Muscle layer of duodenum (tissue), 2 donors: Measurements from ENCODE around the gene GTF2H1.

Source experiments
- H3K27ac ChIP-seq: one replicate; pipeline ENCODE4 v1.7.0; 2013; ENCODE audit warnings: mild to moderate bottlenecking, low read length
- H3K27me3 ChIP-seq: one replicate; pipeline ENCODE4 v1.7.0; 2013; ENCODE audit warnings: low read depth, mild to moderate bottlenecking, control low read depth, low read length
- H3K36me3 ChIP-seq, 2 donors: one replicate each; pipeline ENCODE4 v1.7.0; 2013; ENCODE audit warnings: low read length in 2 of 2, control low read depth in 1 of 2, mild to moderate bottlenecking in 1 of 2; ENCODE audit not compliant: insufficient read depth in 2 of 2, control insufficient read depth in 1 of 2
- H3K4me1 ChIP-seq, 2 donors: one replicate each; pipeline ENCODE4 v1.7.0; 2013; ENCODE audit warnings: low read length in 2 of 2, mild to moderate bottlenecking in 2 of 2, control low read depth in 1 of 2, moderate library complexity in 1 of 2; ENCODE audit not compliant: insufficient read depth in 2 of 2, control insufficient read depth in 1 of 2
- H3K4me3 ChIP-seq, 2 donors: one replicate each; pipeline ENCODE4 v1.7.0; 2013; ENCODE audit warnings: low read length in 2 of 2, low read depth in 1 of 2, mild to moderate bottlenecking in 1 of 2
- H3K9me3 ChIP-seq, 2 donors: one replicate each; pipeline ENCODE4 v1.7.0; 2013; ENCODE audit warnings: low read length in 2 of 2, control low read depth in 1 of 2, mild to moderate bottlenecking in 1 of 2; ENCODE audit not compliant: control insufficient read depth in 1 of 2
- donor health status: healthy.

Gene GTF2H1

DNA sequence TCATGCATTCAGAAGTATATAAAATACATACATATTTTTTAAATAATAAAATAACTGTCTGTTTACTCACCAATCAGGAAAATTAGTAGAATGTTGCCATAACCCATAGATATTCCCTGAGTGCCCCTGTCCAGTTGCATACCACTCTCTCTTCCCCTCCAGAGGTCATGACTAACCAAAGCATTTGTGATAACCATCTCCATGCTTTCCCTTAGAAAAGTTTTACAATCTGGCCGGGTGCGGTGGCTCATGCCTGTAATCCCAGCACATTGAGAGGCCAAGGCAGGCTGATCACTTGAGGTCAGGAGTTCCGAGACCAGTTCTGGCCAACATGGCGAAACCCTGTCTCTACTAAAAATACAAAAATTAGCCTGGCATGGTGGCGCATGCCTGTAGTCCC, 38.8 kb downstream of the GTF2H1 start:
- peaks cover 55 to 64% of the 10 kb centered on the region in 2 donors for H3K36me3 ChIP-seq
- no peak overlapping the region for H3K4me3 ChIP-seq
- no peaks in the 10 kb centered on the region for H3K9me3 ChIP-seq

DNA sequence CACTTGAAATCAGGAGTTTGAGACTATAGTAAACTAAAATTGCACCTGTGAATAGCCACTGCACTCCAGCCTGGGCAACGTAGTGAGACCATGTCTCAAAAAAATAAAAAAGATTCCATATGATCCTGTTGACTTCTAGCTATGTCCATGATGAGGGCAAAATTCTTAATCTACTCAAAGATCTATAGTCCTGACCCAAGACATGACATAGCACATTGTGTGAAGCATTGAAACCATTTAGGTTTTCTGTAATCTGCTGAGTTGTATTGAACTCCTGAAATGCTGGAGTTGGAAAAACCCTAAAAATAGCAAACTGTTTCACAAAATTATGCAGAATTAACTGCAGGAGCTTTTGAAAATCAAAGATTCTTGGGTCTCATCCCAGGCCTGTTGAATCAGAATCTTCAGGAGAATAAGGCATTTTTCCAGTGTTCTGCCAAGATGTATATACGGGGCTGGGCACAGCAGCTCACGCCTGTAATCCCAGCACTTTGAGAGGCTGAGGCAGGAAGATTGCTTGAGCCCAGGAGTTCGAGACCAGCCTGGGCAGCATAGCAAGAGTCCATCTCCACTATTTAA, 42.2 kb downstream of the GTF2H1 start:
- Histone ChIP-seq H3K36me3 (peaks cover 40 to 53% of the 10 kb centered on the region in 2 donors), H3K27me3 (no peaks in the 10 kb centered on the region), H3K4me1 (no peaks in the 10 kb centered on the region), H3K9me3 (no peaks in the 10 kb centered on the region), H3K27ac (no peak overlapping the region), H3K4me3 (no peak overlapping the region)

More for the DNA sequence above, 38.8 kb downstream of the GTF2H1 start:
- Histone ChIP-seq H3K27me3 (no peaks in the 10 kb centered on the region), H3K27ac (no peak overlapping the region), H3K4me1 (no peaks in the 10 kb centered on the region)

DNA sequence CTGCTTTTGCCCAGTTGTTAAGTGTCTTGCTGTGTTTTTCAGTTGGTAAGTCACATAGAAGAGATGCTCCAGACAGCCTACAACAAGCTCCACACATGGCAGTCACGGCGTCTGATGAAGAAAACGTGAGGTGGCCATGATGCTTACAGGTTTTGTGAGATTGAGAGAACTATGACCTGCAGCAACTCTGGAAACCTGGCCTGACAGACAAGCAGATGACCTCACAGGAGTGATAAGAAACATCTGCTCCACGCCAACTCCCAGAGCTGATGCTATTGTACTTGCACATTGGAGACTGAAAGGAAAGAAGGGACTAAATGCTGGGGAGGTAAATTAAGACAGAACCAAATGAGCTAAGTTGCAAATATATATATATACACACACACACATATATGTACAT, 43.4 kb downstream of the GTF2H1 start:
- no peaks in the 10 kb centered on the region for H3K4me1 ChIP-seq
- no peaks in the 10 kb centered on the region for H3K27me3 ChIP-seq
- H3K36me3 ChIP-seq: peaks cover 37 to 46% of the 10 kb centered on the region in 2 donors
- H3K4me3 ChIP-seq: no peak overlapping the region
- no peak overlapping the region for H3K27ac ChIP-seq
- no peaks in the 10 kb centered on the region for H3K9me3 ChIP-seq

DNA sequence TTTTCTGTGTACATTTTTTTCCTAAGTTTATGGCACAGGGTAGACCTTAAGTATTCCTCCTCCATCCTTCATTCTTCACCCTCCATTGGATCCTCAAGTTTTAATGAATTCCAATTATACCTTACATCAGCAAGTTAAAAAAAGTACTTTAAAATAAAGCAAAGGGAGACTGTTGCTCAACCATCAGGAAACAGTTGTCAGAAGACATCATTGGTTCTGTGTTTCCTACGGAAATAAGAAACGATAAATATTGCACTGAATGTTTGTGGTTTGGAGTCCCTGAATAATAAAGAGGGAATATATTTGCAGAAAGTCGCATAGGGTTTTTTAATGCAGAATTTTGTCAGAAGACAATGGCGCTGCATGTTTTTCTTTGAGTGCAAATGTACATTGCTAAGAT, 43.9 kb downstream of the GTF2H1 start:
- H3K9me3 ChIP-seq: no peaks in the 10 kb centered on the region
- H3K4me3 ChIP-seq: no peak overlapping the region
- H3K4me1 ChIP-seq: no peaks in the 10 kb centered on the region
- H3K36me3 ChIP-seq: peaks cover 34 to 43% of the 10 kb centered on the region in 2 donors
- no peaks in the 10 kb centered on the region for H3K27me3 ChIP-seq
- no peak overlapping the region for H3K27ac ChIP-seq

DNA sequence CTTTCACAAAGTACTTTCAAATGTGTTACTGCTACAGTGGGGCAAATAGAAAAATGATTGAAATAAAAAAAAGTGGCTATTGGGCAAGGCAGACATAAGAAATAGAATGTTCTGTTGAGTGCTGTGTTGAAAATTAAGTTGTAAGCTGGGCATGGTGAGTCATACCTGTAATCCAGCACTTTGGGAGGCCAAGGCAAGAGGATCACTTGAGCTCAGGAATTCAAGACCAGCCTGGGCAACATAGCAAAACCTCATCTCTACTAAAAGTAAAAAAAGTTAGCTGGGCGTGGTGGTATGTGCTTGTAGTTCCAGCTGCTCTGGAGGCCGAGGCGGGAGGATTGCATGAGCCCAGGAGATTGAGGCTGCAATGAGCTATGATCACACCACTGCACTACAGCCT, 45.1 kb downstream of the GTF2H1 start:
- Histone ChIP-seq H3K36me3 (peaks cover 25 to 34% of the 10 kb centered on the region in 2 donors), H3K4me1 (no peaks in the 10 kb centered on the region), H3K4me3 (no peak overlapping the region), H3K9me3 (no peaks in the 10 kb centered on the region), H3K27ac (no peak overlapping the region), H3K27me3 (no peaks in the 10 kb centered on the region)

DNA sequence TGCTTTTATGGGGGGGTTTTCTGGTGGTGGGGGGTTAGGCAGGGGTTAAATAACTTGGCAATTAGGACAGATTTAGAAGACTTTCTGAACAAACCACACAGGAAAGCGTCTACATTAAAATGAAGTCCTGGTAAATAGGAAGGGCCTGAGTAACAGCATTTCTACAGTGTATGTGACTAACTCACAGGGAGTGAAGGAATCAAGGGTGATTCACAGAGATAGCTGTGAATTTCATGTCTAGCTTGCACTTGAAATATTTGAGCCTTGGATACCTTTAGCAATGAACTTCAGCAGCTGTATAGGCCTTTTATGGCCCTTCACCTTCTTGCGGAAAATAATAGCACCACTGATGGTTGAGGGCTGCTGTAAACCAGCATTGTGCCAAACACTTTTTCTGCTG, 45.9 kb downstream of the GTF2H1 start:
- peaks cover 22 to 30% of the 10 kb centered on the region in 2 donors for H3K36me3 ChIP-seq
- H3K4me1 ChIP-seq: no peaks in the 10 kb centered on the region
- H3K27ac ChIP-seq: no peak overlapping the region
- H3K4me3 ChIP-seq: no peak overlapping the region
- no peaks in the 10 kb centered on the region for H3K27me3 ChIP-seq
- H3K9me3 ChIP-seq: no peaks in the 10 kb centered on the region

DNA sequence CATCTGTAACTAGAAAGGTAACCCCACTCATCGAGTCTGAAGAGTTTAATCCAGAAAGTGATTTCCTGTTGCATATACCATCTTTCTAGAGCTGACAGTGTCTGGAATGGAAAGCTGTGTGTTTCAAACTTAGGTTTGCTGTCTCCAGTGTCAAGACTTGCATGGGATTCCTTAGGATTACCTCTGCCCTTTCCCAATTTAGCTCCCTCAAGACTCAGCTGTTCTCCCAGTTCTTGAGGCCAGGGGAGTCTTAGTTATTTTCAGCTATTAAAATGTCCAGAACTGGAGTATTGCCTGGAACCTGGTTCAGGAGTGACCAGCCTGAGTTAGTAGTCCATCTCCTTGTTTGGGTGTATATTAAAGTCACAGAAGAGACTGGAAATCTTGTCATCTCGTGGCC, 47.0 kb downstream of the GTF2H1 start:
- Histone ChIP-seq H3K36me3 (peaks cover 16 to 18% of the 10 kb centered on the region in 2 donors), H3K9me3 (no peaks in the 10 kb centered on the region), H3K27me3 (no peaks in the 10 kb centered on the region), H3K4me1 (no peaks in the 10 kb centered on the region), H3K27ac (no peak overlapping the region), H3K4me3 (no peak overlapping the region)

DNA sequence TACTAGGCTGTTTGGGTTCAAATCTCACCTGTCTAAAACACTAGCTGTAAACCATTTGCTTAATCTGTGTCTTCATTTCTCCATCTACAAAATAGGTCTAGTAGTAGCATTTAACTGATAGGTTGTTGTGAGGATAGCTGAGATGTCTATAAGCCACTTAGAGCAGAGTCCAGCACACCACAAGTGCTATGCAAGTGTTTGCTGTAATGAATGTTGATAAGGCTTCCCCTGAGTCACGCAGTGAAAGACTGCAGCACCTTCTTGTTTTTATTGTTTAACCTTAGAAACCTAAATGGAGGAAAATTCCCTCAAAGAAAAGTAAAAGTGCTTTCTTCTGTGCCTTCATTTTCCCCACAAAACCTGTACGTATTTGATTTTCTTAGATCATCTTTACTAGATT, 48.9 kb downstream of the GTF2H1 start:
- no peaks in the 10 kb centered on the region for H3K27me3 ChIP-seq

DNA sequence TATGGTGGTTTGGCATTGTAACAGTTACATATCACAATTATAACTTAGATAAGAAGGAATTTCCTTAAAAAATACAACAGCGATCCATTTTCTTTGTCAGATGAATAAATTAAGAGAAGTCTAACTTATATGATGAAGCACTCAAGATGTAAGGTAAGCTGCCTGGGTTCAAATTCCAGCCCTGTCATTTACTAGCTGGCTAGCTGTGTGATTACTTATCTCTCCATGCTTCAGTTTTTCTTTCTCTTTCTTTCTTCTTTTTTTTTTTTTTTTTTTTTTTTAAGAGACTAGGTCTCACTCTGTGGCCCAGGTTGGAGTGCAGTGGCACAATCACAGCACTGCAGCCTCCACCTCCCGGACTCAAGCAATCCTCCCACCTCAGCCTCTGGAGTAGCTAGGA, 49.8 kb downstream of the GTF2H1 start:
- no peaks in the 10 kb centered on the region for H3K27me3 ChIP-seq
- no peak overlapping the region for H3K4me3 ChIP-seq
- H3K9me3 ChIP-seq: no peaks in the 10 kb centered on the region
- H3K4me1 ChIP-seq: no peaks in the 10 kb centered on the region
- peaks cover 0 to 6% of the 10 kb centered on the region in 2 donors for H3K36me3 ChIP-seq
- H3K27ac ChIP-seq: no peak overlapping the region

More for the DNA sequence above, 48.9 kb downstream of the GTF2H1 start:
- Histone ChIP-seq H3K4me1 (no peaks in the 10 kb centered on the region), H3K36me3 (peaks cover 2 to 11% of the 10 kb centered on the region in 2 donors), H3K27ac (no peak overlapping the region), H3K9me3 (no peaks in the 10 kb centered on the region), H3K4me3 (no peak overlapping the region)

DNA sequence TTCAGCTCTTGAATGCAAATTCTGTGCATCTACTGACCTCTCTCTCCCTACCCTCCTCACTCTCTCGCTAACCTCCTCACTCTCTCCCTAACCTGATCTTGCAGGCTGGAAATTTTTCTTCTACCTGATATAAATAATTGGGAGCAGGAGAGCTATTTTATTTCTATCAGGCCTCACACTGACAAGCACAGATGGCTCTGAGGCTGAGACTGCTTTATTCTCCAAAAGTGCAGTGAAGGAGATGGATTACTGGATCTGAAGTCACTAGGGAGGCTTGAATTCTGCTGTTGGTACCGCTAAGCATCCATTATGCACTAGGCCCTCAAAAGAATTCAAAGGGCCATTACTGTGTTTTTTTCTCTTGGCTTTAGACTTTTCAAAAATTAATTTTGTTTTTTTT, 52.6 kb downstream of the GTF2H1 start:
- Histone ChIP-seq H3K36me3 (no peaks in the 10 kb centered on the region), H3K9me3 (no peaks in the 10 kb centered on the region), H3K27me3 (no peaks in the 10 kb centered on the region), H3K4me3 (no peak overlapping the region), H3K4me1 (no peaks in the 10 kb centered on the region), H3K27ac (no peak overlapping the region)

DNA sequence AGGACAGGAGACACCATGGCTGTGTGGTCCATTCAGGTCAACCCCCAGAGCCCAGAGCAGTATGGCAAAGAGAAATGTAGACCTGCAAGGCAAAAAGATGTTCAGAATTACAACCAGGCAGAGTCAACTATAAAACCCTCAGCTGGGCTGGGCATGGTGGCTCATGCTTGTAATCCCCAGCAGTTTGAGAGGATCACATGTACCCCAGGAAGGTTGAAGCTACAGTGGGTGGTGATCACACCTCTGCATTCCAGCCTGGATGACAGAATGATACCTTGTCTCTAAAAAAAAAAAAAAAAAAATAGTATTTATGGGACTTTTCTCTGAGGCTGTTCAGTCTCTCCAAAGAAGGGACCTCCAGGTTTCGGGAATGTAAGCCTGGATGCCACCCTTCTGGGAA, 53.6 kb downstream of the GTF2H1 start:
- H3K4me3 ChIP-seq: no peak overlapping the region
- H3K27me3 ChIP-seq: no peaks in the 10 kb centered on the region
- no peak overlapping the region for H3K27ac ChIP-seq
- H3K4me1 ChIP-seq: no peaks in the 10 kb centered on the region
- no peaks in the 10 kb centered on the region for H3K36me3 ChIP-seq
- no peaks in the 10 kb centered on the region for H3K9me3 ChIP-seq

DNA sequence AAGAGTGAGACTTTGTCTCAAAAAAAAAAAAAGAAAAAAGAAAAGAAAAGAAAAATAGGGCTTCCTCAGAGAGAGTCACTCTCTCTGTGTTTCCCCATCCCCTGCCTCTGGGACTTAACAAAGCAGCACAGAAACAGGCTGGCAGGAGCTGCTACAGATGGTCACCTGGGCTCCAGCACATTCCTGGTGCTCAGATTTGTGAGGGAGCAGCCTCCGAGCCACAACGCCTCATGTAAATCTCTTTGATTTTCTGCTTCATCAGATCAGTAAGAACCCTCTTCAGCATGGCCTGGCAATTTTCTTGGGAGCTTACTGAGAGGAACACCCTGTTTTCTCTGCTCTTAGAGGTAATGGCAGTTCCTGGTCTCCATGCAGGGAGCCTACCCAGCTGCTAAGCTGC, 56.8 kb downstream of the GTF2H1 start:
- H3K36me3 ChIP-seq: no peaks in the 10 kb centered on the region
- no peak overlapping the region for H3K27ac ChIP-seq
- H3K4me3 ChIP-seq: no peak overlapping the region
- H3K9me3 ChIP-seq: no peaks in the 10 kb centered on the region
- H3K4me1 ChIP-seq: peaks cover 13 to 16% of the 10 kb centered on the region in 2 donors
- H3K27me3 ChIP-seq: no peaks in the 10 kb centered on the region
